GM23338 (cell line): ENCODE results near the gene GAB2. TPM values are rescaled to one million over a fixed set of nuclear protein-coding genes. Genes with fewer than 3 reads are reported as not detected.

Experiments used
- ATAC-seq: fragments of 200-7000 bp; cut with Tn5 transposase; 3 replicates; pipeline ENCODE4 v1.9.1; 2020
- DNase-seq: peaks from one replicate; pipeline ENCODE4 v3.0.0-alpha.2; 2015; ENCODE audit warnings: low spot score
- H2AFZ ChIP-seq: fragments of 200-600 bp; sonication (generic); 2 replicates; pipeline ENCODE4 v1.8.0; 2016; ENCODE audit warnings: antibody characterized with exemption, mild to moderate bottlenecking, moderate library complexity
- H3F3A ChIP-seq: fragments of 200-600 bp; sonication (generic); replicated peaks from 2 replicates; pipeline ENCODE4 v1.8.0; 2017; ENCODE audit warnings: antibody characterized with exemption, mixed run types, low read depth
- H3K27ac ChIP-seq: fragments of 200-600 bp; sonication (generic); 2 replicates; pipeline ENCODE4 v1.6.1; 2016; ENCODE audit warnings: low read depth
- H3K27me3 ChIP-seq: fragments of 200-600 bp; sonication (generic); 2 replicates; pipeline ENCODE4 v1.8.0; 2016; ENCODE audit warnings: mild to moderate bottlenecking, mixed run types, moderate library complexity; ENCODE audit not compliant: insufficient read depth
- H3K36me3 ChIP-seq: fragments of 200-600 bp; sonication (generic); 2 replicates; pipeline ENCODE4 v1.8.0; 2016; ENCODE audit warnings: mild to moderate bottlenecking; ENCODE audit not compliant: insufficient read depth
- H3K4me1 ChIP-seq: fragments of 200-600 bp; sonication (generic); 2 replicates; pipeline ENCODE4 v1.8.0; 2016; ENCODE audit warnings: mild to moderate bottlenecking, moderate library complexity; ENCODE audit not compliant: insufficient read depth
- H3K4me2 ChIP-seq: fragments of 200-600 bp; sonication (generic); 2 replicates; pipeline ENCODE4 v1.7.1; 2017; ENCODE audit warnings: mixed run types
- H3K4me3 ChIP-seq: fragments of 200-600 bp; sonication (generic); 2 replicates; pipeline ENCODE4 v1.6.1; 2016; ENCODE audit warnings: mixed run types
- H3K79me2 ChIP-seq: fragments of 200-600 bp; sonication (generic); replicated peaks from 2 replicates; pipeline ENCODE4 v1.8.0; 2017; ENCODE audit warnings: mild to moderate bottlenecking; ENCODE audit not compliant: insufficient read depth
- H3K9me2 ChIP-seq: fragments of 200-600 bp; sonication (generic); 2 replicates; pipeline ENCODE4 v1.8.0; 2017; ENCODE audit not compliant: insufficient read depth
- H4K20me1 ChIP-seq: fragments of 200-600 bp; sonication (generic); replicated peaks from 2 replicates; pipeline ENCODE4 v1.8.0; 2017; ENCODE audit warnings: mild to moderate bottlenecking; ENCODE audit not compliant: insufficient read depth
- H3K27ac Mint-ChIP-seq: 2 replicates; pipeline ENCODE4 v1.8.0; 2020; ENCODE audit warnings: inconsistent platforms, mild to moderate bottlenecking, moderate library complexity, mixed read lengths
- H3K27me3 Mint-ChIP-seq: 3 replicates; pipeline ENCODE4 v1.8.0; 2022; ENCODE audit warnings: low read depth, mild to moderate bottlenecking, moderate library complexity, mixed read lengths, inconsistent platforms; ENCODE audit not compliant: insufficient read depth, poor library complexity
- H3K36me3 Mint-ChIP-seq: 3 replicates; pipeline ENCODE4 v1.8.0; 2021; ENCODE audit warnings: low read depth, mild to moderate bottlenecking, inconsistent platforms, moderate library complexity, mixed read lengths
- H3K4me1 Mint-ChIP-seq: 3 replicates; pipeline ENCODE4 v1.8.0; 2020; ENCODE audit warnings: mild to moderate bottlenecking, inconsistent platforms, mixed read lengths
- H3K4me3 Mint-ChIP-seq: 3 replicates; pipeline ENCODE4 v1.8.0; 2021; ENCODE audit warnings: moderate library complexity, mild to moderate bottlenecking, inconsistent platforms, mixed read lengths
- H3K9me3 Mint-ChIP-seq: 3 replicates; pipeline ENCODE4 v1.8.0; 2020; ENCODE audit warnings: moderate library complexity, mild to moderate bottlenecking, inconsistent platforms, mixed read lengths
- CREB1 ChIP-seq: fragments of 250-450 bp; sonication (Bioruptor Pico); IDR thresholded peaks from 2 replicates; pipeline ENCODE4 v1.5.0; 2020; ENCODE audit warnings: low read depth, mild to moderate bottlenecking, moderate library complexity
- ETS1 ChIP-seq: IDR thresholded peaks from 2 replicates; pipeline ENCODE4 v1.6.1; 2016; ENCODE audit warnings: antibody characterized with exemption
- EZH2 ChIP-seq: fragments of 200-600 bp; sonication (generic); IDR thresholded peaks from one replicate; pipeline ENCODE4 v1.8.0; 2017; ENCODE audit warnings: antibody characterized with exemption, mild to moderate bottlenecking, low read depth; ENCODE audit not compliant: unreplicated experiment
- EZH2phosphoT487 ChIP-seq: fragments of 200-600 bp; sonication (generic); IDR thresholded peaks from one replicate; pipeline ENCODE4 v1.8.1; 2018; ENCODE audit warnings: antibody characterized with exemption; ENCODE audit not compliant: unreplicated experiment
- JUNB ChIP-seq: IDR thresholded peaks from one replicate; pipeline ENCODE4 v1.6.1; 2016; ENCODE audit warnings: antibody characterized with exemption; ENCODE audit not compliant: unreplicated experiment
- NANOG ChIP-seq: IDR thresholded peaks from 2 replicates; pipeline ENCODE4 v1.6.1; 2016; ENCODE audit warnings: antibody characterized with exemption, borderline replicate concordance
- POLR2AphosphoS5 ChIP-seq: IDR thresholded peaks from 2 replicates; pipeline ENCODE4 v1.6.1; 2016; ENCODE audit warnings: antibody characterized with exemption, low read depth
- REST ChIP-seq: IDR thresholded peaks from one replicate; pipeline ENCODE4 v1.6.1; 2018; ENCODE audit warnings: antibody characterized with exemption; ENCODE audit not compliant: unreplicated experiment
- STAT1 ChIP-seq: IDR thresholded peaks from one replicate; pipeline ENCODE4 v1.6.1; 2016; ENCODE audit warnings: antibody characterized with exemption; ENCODE audit not compliant: unreplicated experiment
- ZNF114 ChIP-seq: fragments of 250-450 bp; sonication (Bioruptor Pico); IDR thresholded peaks from 2 replicates; pipeline ENCODE4 v1.5.0; 2020; ENCODE audit warnings: mild to moderate bottlenecking, moderate library complexity
- ZNF331 ChIP-seq: fragments of 250-450 bp; sonication (Bioruptor Pico); IDR thresholded peaks from 2 replicates; pipeline ENCODE4 v1.5.0; 2020; ENCODE audit warnings: low read depth, mild to moderate bottlenecking, moderate library complexity
- polyA plus RNA-seq: library from polyadenylated mRNA; unstranded; fragments of >200 nt; fragmentation: Nextera tagmentation; extraction: Ambion mirVana; gene quantifications from 2 replicates; pipeline ENCODE4 v1.2.1, GENCODE V29; 2016
- total RNA-seq: library from RNA; depleted of rRNA; stranded (reverse); fragments of >200 nt; shearing (Covaris generic); gene quantifications from 2 replicates; pipeline ENCODE4 v1.2.3, GENCODE V29; 2014
- TF ChIP-seq, protein P1 (sequence below): fragments of 250-450 bp; sonication (Bioruptor Pico); IDR thresholded peaks from 2 replicates; pipeline ENCODE4 v1.5.0; 2020; ENCODE audit warnings: mild to moderate bottlenecking, moderate library complexity
- TF ChIP-seq, protein P2 (sequence below), 2 experiments: fragments of 200-600 bp in 1 of 2; sonication (generic) in 1 of 2; conservative IDR thresholded peaks; 2 replicates each; pipeline versions ENCODE4 v1.5.1 to v1.6.1; 2016 to 2017; ENCODE audit warnings: antibody characterized with exemption in 2 of 2, low read depth in 2 of 2, mild to moderate bottlenecking in 2 of 2, moderate library complexity in 1 of 2

GAB2 gene
- total and polyA plus RNA-seq, 2 experiments from 2014 or later = 2.0 to 10.8 TPM

- H3K79me2 ChIP-seq = no peaks in the 10 kb centered on the region
- ATAC-seq (no peak), DNase-seq (no peak)
- no peak overlapping the region for H3K27ac Mint-ChIP-seq
- peaks cover 13% of the 10 kb centered on the region; the same call in 2 of the 3 replicates for H3K4me1 Mint-ChIP-seq
- no peak overlapping the region for H2AFZ ChIP-seq
- H3K36me3 ChIP-seq = no peaks in the 10 kb centered on the region
- H3K9me3 Mint-ChIP-seq = no peaks in the 10 kb centered on the region
- H3K27me3 Mint-ChIP-seq = no peaks in the 10 kb centered on the region
- no peaks in the 10 kb centered on the region for H4K20me1 ChIP-seq
- H3K4me3 Mint-ChIP-seq = no peak overlapping the region
- TF ChIP-seq ZNF114 (CRISPR knock-in tag) (no peak), EZH2 (no peak), CREB1 (CRISPR knock-in tag) (no peak), STAT1 (no peak), ZNF331 (CRISPR knock-in tag) (no peak), ETS1 (no peak), POLR2AphosphoS5 (no peak), JUNB (no peak), REST (no peak), NANOG (no peak), EZH2phosphoT487 (no peak)
- TF ChIP-seq, protein P1, sequence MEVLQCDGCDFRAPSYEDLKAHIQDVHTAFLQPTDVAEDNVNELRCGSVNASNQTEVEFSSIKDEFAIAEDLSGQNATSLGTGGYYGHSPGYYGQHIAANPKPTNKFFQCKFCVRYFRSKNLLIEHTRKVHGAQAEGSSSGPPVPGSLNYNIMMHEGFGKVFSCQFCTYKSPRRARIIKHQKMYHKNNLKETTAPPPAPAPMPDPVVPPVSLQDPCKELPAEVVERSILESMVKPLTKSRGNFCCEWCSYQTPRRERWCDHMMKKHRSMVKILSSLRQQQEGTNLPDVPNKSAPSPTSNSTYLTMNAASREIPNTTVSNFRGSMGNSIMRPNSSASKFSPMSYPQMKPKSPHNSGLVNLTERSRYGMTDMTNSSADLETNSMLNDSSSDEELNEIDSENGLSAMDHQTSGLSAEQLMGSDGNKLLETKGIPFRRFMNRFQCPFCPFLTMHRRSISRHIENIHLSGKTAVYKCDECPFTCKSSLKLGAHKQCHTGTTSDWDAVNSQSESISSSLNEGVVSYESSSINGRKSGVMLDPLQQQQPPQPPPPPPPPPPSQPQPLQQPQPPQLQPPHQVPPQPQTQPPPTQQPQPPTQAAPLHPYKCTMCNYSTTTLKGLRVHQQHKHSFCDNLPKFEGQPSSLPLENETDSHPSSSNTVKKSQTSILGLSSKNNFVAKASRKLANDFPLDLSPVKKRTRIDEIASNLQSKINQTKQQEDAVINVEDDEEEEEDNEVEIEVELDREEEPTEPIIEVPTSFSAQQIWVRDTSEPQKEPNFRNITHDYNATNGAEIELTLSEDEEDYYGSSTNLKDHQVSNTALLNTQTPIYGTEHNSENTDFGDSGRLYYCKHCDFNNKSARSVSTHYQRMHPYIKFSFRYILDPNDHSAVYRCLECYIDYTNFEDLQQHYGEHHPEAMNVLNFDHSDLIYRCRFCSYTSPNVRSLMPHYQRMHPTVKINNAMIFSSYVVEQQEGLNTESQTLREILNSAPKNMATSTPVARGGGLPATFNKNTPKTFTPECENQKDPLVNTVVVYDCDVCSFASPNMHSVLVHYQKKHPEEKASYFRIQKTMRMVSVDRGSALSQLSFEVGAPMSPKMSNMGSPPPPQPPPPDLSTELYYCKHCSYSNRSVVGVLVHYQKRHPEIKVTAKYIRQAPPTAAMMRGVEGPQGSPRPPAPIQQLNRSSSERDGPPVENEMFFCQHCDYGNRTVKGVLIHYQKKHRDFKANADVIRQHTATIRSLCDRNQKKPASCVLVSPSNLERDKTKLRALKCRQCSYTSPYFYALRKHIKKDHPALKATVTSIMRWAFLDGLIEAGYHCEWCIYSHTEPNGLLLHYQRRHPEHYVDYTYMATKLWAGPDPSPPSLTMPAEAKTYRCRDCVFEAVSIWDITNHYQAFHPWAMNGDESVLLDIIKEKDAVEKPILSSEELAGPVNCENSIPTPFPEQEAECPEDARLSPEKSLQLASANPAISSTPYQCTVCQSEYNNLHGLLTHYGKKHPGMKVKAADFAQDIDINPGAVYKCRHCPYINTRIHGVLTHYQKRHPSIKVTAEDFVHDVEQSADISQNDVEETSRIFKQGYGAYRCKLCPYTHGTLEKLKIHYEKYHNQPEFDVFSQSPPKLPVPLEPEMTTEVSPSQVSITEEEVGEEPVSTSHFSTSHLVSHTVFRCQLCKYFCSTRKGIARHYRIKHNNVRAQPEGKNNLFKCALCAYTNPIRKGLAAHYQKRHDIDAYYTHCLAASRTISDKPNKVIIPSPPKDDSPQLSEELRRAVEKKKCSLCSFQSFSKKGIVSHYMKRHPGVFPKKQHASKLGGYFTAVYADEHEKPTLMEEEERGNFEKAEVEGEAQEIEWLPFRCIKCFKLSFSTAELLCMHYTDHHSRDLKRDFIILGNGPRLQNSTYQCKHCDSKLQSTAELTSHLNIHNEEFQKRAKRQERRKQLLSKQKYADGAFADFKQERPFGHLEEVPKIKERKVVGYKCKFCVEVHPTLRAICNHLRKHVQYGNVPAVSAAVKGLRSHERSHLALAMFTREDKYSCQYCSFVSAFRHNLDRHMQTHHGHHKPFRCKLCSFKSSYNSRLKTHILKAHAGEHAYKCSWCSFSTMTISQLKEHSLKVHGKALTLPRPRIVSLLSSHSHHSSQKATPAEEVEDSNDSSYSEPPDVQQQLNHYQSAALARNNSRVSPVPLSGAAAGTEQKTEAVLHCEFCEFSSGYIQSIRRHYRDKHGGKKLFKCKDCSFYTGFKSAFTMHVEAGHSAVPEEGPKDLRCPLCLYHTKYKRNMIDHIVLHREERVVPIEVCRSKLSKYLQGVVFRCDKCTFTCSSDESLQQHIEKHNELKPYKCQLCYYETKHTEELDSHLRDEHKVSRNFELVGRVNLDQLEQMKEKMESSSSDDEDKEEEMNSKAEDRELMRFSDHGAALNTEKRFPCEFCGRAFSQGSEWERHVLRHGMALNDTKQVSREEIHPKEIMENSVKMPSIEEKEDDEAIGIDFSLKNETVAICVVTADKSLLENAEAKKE = no peak
- TF ChIP-seq, protein P2, sequence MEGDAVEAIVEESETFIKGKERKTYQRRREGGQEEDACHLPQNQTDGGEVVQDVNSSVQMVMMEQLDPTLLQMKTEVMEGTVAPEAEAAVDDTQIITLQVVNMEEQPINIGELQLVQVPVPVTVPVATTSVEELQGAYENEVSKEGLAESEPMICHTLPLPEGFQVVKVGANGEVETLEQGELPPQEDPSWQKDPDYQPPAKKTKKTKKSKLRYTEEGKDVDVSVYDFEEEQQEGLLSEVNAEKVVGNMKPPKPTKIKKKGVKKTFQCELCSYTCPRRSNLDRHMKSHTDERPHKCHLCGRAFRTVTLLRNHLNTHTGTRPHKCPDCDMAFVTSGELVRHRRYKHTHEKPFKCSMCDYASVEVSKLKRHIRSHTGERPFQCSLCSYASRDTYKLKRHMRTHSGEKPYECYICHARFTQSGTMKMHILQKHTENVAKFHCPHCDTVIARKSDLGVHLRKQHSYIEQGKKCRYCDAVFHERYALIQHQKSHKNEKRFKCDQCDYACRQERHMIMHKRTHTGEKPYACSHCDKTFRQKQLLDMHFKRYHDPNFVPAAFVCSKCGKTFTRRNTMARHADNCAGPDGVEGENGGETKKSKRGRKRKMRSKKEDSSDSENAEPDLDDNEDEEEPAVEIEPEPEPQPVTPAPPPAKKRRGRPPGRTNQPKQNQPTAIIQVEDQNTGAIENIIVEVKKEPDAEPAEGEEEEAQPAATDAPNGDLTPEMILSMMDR (conservative IDR thresholded peaks at IDR 0.05; ENCODE audit: low read depth in 2 of 2) = no peak
- H3K27me3 ChIP-seq = no peaks in the 10 kb centered on the region
- H3K4me1 ChIP-seq = peaks cover 14% of the 10 kb centered on the region
- no peak overlapping the region for H3K4me3 ChIP-seq
- H3K9me2 ChIP-seq = no peaks in the 10 kb centered on the region
- H3K36me3 Mint-ChIP-seq = no peaks in the 10 kb centered on the region
- H3F3A ChIP-seq = no peaks in the 10 kb centered on the region
- no peak overlapping the region for H3K4me2 ChIP-seq
- no peak overlapping the region for H3K27ac ChIP-seq
Measured at GRCh38 chr11:78257654-78258053, 160.0 kb downstream of the GAB2 start.
